Stimulated activated CD4-positive, alpha-beta T cell treated with anti-CD3 and anti-CD28 coated beads, Interleukin-12 subunit alpha, Interleukin-12 subunit beta, amount 100 ng/mL, for 4 hours (primary cell): ENCODE results near the gene SCN8A.

Experiments used
- DNase-seq: peaks from one replicate; pipeline ENCODE4 v3.0.0-alpha.2; 2020

The SCN8A gene

GRCh38 chr12:51722431-51722830 is 131.4 kb downstream of the SCN8A start:
- DNase-seq, result no peak

- no peak for DNase-seq
These were observed 135.1 kb downstream of the SCN8A start for GRCh38 chr12:51726161-51726560.

GRCh38 chr12:51726931-51727330 is 135.9 kb downstream of the SCN8A start:
- no peak for DNase-seq

GRCh38 chr12:51729331-51729730 is 138.3 kb downstream of the SCN8A start:
- no peak for DNase-seq

- DNase-seq, result no peak
These were observed 139.7 kb downstream of the SCN8A start for GRCh38 chr12:51730745-51731144.

GRCh38 chr12:51740536-51740935 is 149.5 kb downstream of the SCN8A start:
- DNase-seq, result no peak

GRCh38 chr12:51744235-51744634 is 153.2 kb downstream of the SCN8A start:
- DNase-seq, result no peak

GRCh38 chr12:51744957-51745356 is 153.9 kb downstream of the SCN8A start:
- no peak for DNase-seq

- no peak for DNase-seq
These were observed 155.4 kb downstream of the SCN8A start for GRCh38 chr12:51746416-51746815.

- no peak for DNase-seq
These were observed 157.2 kb downstream of the SCN8A start for GRCh38 chr12:51748235-51748634.

- no peak for DNase-seq
These were observed 158.4 kb downstream of the SCN8A start for GRCh38 chr12:51749206-51749985.

- DNase-seq, result no peak
These were observed 158.9 kb downstream of the SCN8A start for GRCh38 chr12:51749986-51750317.

GRCh38 chr12:51751661-51752060 is 160.6 kb downstream of the SCN8A start:
- DNase-seq, result no peak

- DNase-seq, result no peak
These were observed 161.3 kb downstream of the SCN8A start for GRCh38 chr12:51752234-51752889.

GRCh38 chr12:51753980-51754675 is 163.1 kb downstream of the SCN8A start:
- no peak for DNase-seq

- no peak for DNase-seq
These were observed 164.2 kb downstream of the SCN8A start for GRCh38 chr12:51755251-51755650.

- DNase-seq, result no peak
These were observed 168.1 kb downstream of the SCN8A start for GRCh38 chr12:51759175-51759574.

- no peak for DNase-seq
These were observed 168.7 kb downstream of the SCN8A start for GRCh38 chr12:51759695-51760094.

- DNase-seq, result no peak
These were observed 169.2 kb downstream of the SCN8A start for GRCh38 chr12:51760231-51760630.

- DNase-seq, result no peak
These were observed 172.7 kb downstream of the SCN8A start for GRCh38 chr12:51763743-51764142.

- no peak for DNase-seq
These were observed 175.1 kb downstream of the SCN8A start for GRCh38 chr12:51766067-51766676.

GRCh38 chr12:51771008-51771407 is 180.0 kb downstream of the SCN8A start:
- DNase-seq, result no peak

- no peak for DNase-seq
These were observed 182.3 kb downstream of the SCN8A start for GRCh38 chr12:51773145-51773869.
